GM12872 (cell line): Measurements from ENCODE around the gene KRT35.

Experiments
- TF ChIP-seq, protein P1 (sequence below): IDR thresholded peaks from 3 replicates; pipeline ENCODE4 v1.5.1; 2011; ENCODE audit warnings: low read depth, mild to moderate bottlenecking, low read length, moderate library complexity; ENCODE audit not compliant: insufficient read depth

The KRT35 gene

DNA sequence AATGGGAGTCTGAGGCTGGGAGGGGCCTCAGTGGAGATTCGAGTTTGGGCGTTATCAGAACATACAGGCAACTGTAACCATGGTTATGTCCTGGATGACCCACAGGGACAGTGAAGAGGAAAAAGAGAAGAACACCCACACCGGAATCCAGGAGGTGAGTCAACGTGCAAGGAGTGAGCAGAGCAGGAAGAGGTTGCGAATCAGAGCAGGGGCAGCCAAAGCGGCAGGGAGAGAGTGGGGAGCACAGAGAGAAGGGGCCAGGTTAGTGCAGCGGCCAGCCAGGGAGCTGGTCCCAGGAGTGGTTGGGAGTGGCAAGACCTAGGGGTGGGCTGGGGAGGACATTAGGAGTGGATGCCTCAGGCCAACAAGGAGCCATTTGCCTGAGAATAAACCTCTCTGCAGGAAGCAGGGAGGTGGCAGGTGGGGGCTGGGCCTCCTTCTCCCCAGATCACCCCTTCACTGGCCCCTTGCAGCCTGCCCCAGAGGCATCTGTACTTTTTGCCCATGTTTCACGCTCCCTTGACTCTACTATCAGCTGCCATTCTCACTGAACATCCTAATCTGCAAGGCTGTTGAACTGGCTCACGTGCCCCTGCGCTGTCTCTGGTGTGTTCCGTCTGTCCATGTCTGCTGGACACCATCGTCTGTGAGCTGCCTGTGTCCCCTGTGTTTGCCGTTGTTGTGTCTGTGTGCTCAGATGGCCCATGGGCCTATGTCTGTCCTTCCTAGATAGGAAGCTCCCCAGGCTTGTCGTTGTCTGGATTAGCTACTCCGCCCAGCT lies 19.4 kb upstream of the KRT35 start:
- TF ChIP-seq, protein P1, sequence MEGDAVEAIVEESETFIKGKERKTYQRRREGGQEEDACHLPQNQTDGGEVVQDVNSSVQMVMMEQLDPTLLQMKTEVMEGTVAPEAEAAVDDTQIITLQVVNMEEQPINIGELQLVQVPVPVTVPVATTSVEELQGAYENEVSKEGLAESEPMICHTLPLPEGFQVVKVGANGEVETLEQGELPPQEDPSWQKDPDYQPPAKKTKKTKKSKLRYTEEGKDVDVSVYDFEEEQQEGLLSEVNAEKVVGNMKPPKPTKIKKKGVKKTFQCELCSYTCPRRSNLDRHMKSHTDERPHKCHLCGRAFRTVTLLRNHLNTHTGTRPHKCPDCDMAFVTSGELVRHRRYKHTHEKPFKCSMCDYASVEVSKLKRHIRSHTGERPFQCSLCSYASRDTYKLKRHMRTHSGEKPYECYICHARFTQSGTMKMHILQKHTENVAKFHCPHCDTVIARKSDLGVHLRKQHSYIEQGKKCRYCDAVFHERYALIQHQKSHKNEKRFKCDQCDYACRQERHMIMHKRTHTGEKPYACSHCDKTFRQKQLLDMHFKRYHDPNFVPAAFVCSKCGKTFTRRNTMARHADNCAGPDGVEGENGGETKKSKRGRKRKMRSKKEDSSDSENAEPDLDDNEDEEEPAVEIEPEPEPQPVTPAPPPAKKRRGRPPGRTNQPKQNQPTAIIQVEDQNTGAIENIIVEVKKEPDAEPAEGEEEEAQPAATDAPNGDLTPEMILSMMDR = no peak

DNA sequence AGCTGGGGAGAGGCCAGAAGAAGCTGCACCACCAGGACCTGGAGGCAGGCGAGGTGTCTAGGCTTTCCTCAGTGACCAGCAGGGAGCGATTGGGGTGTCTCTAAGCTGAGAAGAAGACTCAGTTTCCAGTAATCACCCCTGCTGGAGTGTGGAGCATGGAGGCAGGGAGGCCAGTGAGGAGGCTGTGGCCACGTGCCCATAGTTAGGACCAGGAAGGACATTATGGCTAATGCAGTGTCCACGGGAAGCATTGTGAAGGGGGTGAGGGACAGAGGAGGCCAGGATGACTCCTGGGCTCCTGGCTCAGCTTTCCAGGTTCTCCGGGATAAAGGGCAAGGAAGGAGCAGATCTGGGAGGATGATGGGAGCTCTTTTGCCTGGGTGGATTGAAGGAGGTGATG lies 18.8 kb upstream of the KRT35 start:
- TF ChIP-seq, protein P1 = no peak

DNA sequence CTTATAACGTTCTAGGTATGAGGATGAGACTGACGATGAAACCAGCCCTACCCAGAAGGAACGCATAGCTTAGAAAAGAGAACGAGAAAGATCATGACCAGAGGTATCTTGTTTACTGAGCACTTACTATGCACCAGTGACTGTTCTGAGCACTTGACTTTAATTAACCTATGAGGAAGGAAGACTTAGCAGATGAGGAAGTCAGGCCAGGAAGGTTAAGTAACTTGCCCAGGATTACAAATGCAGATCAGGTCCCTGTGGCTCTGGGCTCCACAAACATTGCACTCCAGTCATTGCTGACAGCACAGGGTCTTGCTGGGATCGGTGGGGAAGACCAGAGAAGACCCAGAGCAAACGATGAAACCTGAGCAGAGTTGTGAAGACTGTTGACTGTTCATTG lies 17.3 kb upstream of the KRT35 start:
- TF ChIP-seq, protein P1 = no peak

DNA sequence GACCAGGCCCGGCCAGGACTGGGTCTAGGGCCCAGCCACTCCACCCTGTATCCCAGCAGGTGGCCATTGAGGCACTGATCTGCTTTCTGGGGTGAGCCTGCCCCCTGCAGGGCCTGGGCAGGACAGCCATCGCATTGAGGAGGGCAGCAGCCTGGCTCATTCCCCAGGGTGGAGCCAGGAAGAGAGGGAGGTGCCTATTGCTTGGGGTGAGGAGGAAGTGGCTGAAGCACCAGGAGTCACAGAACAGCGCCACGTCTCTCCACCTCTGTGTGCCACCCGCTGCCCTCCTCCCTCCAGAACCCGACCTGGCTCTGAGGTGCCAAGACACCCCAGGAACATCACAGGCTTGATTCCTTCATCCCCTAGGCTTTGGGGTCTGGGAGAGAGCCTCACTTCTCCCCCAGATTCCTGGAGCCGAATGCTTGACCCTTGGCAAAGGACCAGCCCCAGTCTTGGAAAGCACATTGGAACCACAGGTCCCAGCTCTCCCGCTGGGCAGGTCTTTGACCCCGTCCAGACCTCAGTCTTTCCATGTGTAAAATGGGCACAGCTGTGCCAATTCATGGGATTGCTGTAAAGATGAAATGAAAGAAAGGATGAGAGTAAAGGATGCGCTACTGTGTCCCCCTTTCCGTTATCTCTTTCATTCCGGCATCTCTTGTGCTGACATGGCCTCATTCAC lies 16.0 kb upstream of the KRT35 start:
- TF ChIP-seq, protein P1 = peak; percentile 79

- TF ChIP-seq, protein P1 = no peak
Measured at GRCh38 chr17:41494524-41494923, 13.6 kb upstream of the KRT35 start.

DNA sequence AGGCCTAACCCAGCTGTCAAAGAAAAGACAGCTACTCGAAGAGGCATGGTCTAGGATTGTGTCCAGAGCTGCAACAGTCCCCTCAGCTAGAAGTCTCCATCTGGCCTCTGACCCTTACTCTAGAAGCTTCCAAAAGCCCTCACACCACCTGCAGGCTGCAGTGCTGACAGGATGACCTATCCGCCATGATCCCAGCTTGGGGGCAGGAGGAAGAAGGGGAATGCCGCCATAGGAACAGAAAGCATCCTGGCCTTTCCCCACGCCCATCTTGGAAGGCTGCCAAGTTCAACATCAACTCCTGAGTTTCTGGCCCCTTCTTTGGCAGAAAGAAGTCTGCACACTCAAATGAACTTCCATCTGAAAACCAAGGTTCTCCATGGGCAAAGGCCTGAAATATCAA lies 11.8 kb upstream of the KRT35 start:
- TF ChIP-seq, protein P1 = no peak

- TF ChIP-seq, protein P1 = no peak
Measured at GRCh38 chr17:41492351-41492750, 11.4 kb upstream of the KRT35 start.
